ENCODE data around the gene FXYD5. TPM values are rescaled to one million over a fixed set of nuclear protein-coding genes. Genes with fewer than 3 reads are reported as not detected.

Gene FXYD5
- total and polyA plus RNA-seq, 10 of the 15 experiments (the other 5 are each of a cell fraction or from before 2014, with no cell fraction given) = 30.0 to 159 (median 93.9) TPM

GRCh38 chr19:35124098-35125060 lies 30.2 kb upstream of the FXYD5 start:
- SMC1A ChIA-PET (ENCODE audit: uncharacterized antibody, unreplicated experiment) = interaction anchor here (1.3 to 2.9 kb wide), 3 partner anchors 12 to 209 kb away, joined by 4 to 16 read pairs (median 7); no protein-coding TSS in a partner anchor
- TF ChIP-seq SMAD5 (IDR thresholded peaks at IDR 0.05; ENCODE audit: low read depth) (no peak), MTA2 (IDR thresholded peaks at IDR 0.05; ENCODE audit: low read depth) (0 out of 2 replicates have a peak, but pooled peaks have one; percentile 24), BMI1 (IDR thresholded peaks at IDR 0.05; ENCODE audit: borderline replicate concordance) (peak; percentile 49; the same call in 1 of the 2 replicates), IKZF1 (conservative IDR thresholded peaks at IDR 0.05) (peak; percentile 100), LARP7 (IDR thresholded peaks at IDR 0.05) (peak; percentile 64; the same call in 1 of the 2 replicates), SREBF2 (IDR thresholded peaks at IDR 0.05; ENCODE audit: low read length) (no peak), DPF2 (IDR thresholded peaks at IDR 0.05) (peak; percentile 67; the same call in 1 of the 2 replicates), BACH1 (IDR thresholded peaks at IDR 0.05; ENCODE audit: borderline replicate concordance) (peak; percentile 70; the same call in 1 of the 2 replicates), TCF12 (IDR thresholded peaks at IDR 0.05; ENCODE audit: low read depth, low read length) (peak; percentile 46; the same call in 1 of the 2 replicates), USF2 (IDR thresholded peaks at IDR 0.05; ENCODE audit: borderline replicate concordance, low read depth, low read length) (no peak), GATAD2B (conservative IDR thresholded peaks at IDR 0.05; ENCODE audit: low read depth) (peak; percentile 89), RB1 (IDR thresholded peaks at IDR 0.05; ENCODE audit: borderline replicate concordance) (peak; percentile 27; the same call in 1 of the 2 replicates), SP1 (IDR thresholded peaks at IDR 0.05; ENCODE audit: low read depth, low read length) (no peak), MAX (IDR thresholded peaks at IDR 0.05; ENCODE audit: low read depth, low read length) (peak; percentile 8; the same call in 1 of the 2 replicates), RELB (IDR thresholded peaks at IDR 0.05; ENCODE audit: low read depth) (peak; percentile 54; the same call in 1 of the 2 replicates), SRF (IDR thresholded peaks at IDR 0.05; ENCODE audit: low read depth in 2 of 2, low read length in 2 of 2) (peak in 1 of 2 experiments; percentile 72; a peak in 2 of 4 replicates), MEF2B (IDR thresholded peaks at IDR 0.05; ENCODE audit: partially characterized antibody, poor library complexity, severe bottlenecking) (peak; percentile 97), ZNF274 (IDR thresholded peaks at IDR 0.05; ENCODE audit: insufficient read depth, insufficient read length) (no peak), NRF1 (conservative IDR thresholded peaks at IDR 0.05; ENCODE audit: low read depth, low read length) (peak; percentile 98), TAF1 (IDR thresholded peaks at IDR 0.05; ENCODE audit: borderline replicate concordance, low read depth, low read length) (no peak), RUNX3 (IDR thresholded peaks at IDR 0.05; ENCODE audit: low read length) (peak; percentile 52), GABPA (IDR thresholded peaks at IDR 0.05; ENCODE audit: low read depth) (no peak)

More at GRCh38 chr19:35124098-35125060, 30.2 kb upstream of the FXYD5 start:
- ChIA-PET CTCF (interaction anchor here (0.7 to 2.4 kb wide), 7 partner anchors 8 to 57 kb away, joined by 3 to 25 read pairs (median 6); partner anchors contain the start of genes FXYD3 and LGI4), RAD21 (ENCODE audit: unreplicated experiment) (interaction anchor here (0.5 to 1.8 kb wide), 6 partner anchors 11 to 711 kb away, joined by 3 to 11 read pairs (median 5); no protein-coding TSS in a partner anchor), POLR2A (interaction anchor here (0.6 to 1.2 kb wide), 6 partner anchors 12 to 330 kb away, joined by 3 to 6 read pairs (median 4); no protein-coding TSS in a partner anchor)
- H3K4me3 ChIP-seq = peak overlapping the region; percentile 71
- 15% methylated on average over 42 of the region's 42 CpGs for WGBS (ENCODE audit: insufficient coverage, insufficient replicate concordance, low lambda C conversion rate, missing lambda C conversion rate)
- peaks cover 18% of the 10 kb centered on the region for H3K4me1 ChIP-seq (ENCODE audit: control insufficient read depth, insufficient read depth, low read length)
- DNase-seq (ENCODE audit: low read depth, low spot score) (peak; percentile 76), ATAC-seq (peak; percentile 99), FAIRE-seq (peak; percentile 93)
- no peaks in the 10 kb centered on the region for H3K79me2 ChIP-seq (ENCODE audit: control insufficient read depth, insufficient read depth, low read length)
- H3K9me3 ChIP-seq (replicated peaks; ENCODE audit: control insufficient read depth, insufficient read depth, low read length) = no peaks in the 10 kb centered on the region
- H3K4me2 ChIP-seq (ENCODE audit: control insufficient read depth, insufficient read depth) = peak overlapping the region; percentile 72
- H3K27me3 ChIP-seq (replicated peaks in 1 of 2; ENCODE audit: control insufficient read depth in 2 of 2, insufficient read depth in 2 of 2, low read length in 1 of 2) = no peaks in the 10 kb centered on the region
- peak overlapping the region; percentile 83 for H2AFZ ChIP-seq (ENCODE audit: control insufficient read depth, low read depth, low read length)
- in situ Hi-C loops (cut with MboI) = no loop called here
- peak overlapping the region; percentile 62 for H3K9ac ChIP-seq (ENCODE audit: control insufficient read depth, insufficient read depth, low read length)
- H4K20me1 ChIP-seq (ENCODE audit: control insufficient read depth, insufficient read depth) = no peaks in the 10 kb centered on the region
- H3K36me3 ChIP-seq (ENCODE audit: control insufficient read depth in 2 of 2, insufficient read depth in 2 of 2, low read length in 1 of 2) = no peaks in the 10 kb centered on the region
- BruUV-seq (replicated peaks) = TSS peak; percentile 77
- H3K27ac ChIP-seq (ENCODE audit: control insufficient read depth, insufficient read depth) = peak overlapping the region; percentile 62
- intact Hi-C loops (cut with micrococcal nuclease; ENCODE audit: unreplicated experiment) = no loop called here

All from GM12878 (cell line).